GM19351 (cell line): ENCODE results near the gene ARPC2.

Source experiments
- ATAC-seq: cut with Tn5 transposase; IDR thresholded peaks from one replicate; pipeline ENCODE4 v1.9.1; 2021; ENCODE audit warnings: mild to moderate bottlenecking, moderate library complexity; ENCODE audit not compliant: unreplicated experiment

Gene ARPC2

DNA sequence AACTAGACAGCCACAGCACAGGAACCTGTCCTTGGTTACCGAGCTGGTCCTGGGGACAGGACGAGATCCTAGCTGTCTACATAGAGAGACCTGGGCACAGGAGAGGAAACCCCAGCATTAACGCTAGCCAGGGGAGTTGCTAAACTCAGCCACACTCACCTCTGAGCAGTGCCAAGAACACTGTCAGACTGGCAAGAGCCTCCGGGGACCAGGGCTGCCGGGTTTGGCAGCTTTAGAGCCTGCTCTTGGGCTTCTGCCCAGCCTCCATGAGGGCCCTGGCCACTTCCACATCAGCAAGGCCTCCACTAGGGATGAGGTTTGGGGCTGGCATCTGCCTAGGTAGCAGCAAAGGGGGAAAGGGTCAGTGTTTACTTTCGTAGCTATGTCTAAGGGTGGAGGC lies 68.6 kb downstream of the ARPC2 start:
- ATAC-seq = no peak

DNA sequence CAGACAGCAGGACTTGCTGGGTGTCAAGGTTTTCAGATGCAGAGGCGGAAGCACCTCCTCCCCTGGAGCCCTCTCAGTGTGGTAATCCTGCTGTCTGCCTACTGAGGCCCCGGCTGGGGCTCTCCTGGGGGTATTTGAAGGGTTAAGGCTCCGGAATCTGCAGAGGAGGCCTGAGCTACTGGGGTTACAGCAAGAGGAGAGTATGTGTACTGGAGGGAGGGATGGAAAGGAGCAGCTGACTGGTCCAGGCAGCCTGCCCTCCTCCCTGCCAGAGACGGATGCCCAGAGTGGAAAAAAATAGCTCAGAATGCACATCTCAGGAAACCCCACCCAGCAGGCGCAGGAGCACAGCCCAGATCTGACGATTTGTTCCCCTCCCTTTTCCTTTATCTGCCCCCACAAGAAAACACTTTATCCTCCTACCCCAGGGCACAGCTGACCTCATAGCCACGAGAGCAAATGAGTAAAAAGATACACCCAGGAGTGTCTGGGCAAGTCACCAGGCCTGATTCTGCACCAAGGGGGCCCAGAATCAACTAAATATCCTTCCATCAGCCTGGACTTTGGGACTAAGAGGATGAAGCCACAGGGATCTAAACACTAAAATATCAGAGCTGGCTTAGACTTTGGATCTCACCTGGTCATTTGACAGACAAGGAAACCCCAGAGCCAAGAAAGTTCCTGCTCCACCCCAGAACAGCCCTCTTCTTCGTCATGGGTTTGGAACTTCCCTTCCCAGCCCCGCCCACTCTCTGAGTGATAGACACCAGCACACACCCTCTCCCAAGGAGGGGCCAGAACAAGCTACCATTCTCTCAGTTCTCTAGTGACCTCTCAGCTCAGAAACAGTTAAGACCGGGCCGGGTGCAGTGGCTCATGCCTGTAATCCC lies 69.8 kb downstream of the ARPC2 start:
- peak; percentile 48 for ATAC-seq

DNA sequence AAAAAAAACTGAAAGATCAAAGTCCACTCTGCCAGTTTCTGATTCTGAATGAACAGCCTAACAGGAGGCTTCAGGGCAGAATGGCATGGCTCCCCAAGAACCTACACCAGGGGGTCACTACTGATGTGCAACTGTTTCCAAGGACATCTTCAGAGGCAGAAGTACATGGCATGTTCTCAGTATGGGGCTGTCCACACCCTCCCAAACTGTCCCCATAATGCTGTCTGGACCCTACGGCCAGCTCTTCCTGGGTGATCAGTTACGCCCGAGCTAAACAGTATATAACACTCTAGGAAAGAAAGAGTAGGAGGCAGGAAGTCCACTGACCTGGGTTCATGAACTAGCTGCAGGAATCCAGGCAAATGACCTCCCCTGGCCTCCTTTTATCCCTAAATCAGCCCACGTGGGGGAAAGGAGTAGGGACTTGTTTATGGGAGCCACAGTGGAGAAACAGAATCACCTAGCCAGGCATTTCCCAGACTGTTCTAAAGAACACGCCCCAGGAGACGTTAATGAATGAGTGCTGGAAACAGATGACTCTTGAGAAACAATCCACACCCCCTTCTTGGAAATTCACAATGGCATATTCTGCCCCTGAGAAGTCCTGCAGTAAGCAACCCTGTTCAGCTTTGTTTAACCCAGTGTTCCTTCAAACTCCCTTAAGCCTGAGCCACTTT lies 72.8 kb downstream of the ARPC2 start:
- no peak for ATAC-seq

DNA sequence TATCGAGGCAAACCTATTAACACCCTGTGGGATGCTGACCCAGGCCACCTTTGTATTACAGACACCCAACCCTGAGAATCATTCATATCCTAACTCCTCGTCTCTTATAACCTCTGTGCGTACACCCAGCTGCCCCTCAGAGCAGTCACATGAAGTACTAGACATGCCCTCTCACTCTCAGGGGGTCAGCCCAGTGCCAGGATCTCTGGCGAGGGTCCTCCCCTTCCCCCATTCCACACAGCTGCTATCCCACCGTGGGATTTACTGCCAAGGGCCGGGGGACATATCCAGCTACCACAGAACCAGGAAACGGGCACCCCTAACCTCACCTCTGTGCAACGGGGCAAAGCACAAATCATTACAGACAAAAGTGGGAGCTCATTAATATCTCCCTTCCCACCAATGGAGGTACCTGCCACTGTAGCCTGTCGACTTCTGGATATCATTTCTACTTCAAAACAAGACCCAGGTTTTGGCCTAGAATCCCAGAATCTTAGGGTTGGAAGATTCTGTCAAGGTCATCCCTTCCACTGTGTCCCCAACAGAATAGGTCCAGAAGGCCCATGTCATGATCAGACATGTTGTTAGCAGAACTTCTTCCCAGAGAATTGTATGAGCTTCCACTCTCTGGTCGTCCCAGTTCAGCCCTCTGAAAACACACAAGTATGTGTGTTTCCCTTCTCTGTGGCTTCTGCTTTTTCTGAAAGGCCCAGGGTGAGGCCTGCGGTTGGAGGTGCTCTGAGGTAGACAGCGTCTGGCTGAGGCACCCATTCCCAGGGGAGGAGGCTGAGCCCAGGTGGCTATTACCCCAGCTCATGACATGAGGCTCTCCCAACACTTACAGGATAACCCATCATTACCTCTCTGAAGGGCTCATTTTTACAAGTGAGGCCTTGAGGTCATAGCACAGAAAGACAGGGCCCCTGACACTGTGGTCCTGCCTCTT lies 73.6 kb downstream of the ARPC2 start:
- peak; percentile 47 for ATAC-seq

DNA sequence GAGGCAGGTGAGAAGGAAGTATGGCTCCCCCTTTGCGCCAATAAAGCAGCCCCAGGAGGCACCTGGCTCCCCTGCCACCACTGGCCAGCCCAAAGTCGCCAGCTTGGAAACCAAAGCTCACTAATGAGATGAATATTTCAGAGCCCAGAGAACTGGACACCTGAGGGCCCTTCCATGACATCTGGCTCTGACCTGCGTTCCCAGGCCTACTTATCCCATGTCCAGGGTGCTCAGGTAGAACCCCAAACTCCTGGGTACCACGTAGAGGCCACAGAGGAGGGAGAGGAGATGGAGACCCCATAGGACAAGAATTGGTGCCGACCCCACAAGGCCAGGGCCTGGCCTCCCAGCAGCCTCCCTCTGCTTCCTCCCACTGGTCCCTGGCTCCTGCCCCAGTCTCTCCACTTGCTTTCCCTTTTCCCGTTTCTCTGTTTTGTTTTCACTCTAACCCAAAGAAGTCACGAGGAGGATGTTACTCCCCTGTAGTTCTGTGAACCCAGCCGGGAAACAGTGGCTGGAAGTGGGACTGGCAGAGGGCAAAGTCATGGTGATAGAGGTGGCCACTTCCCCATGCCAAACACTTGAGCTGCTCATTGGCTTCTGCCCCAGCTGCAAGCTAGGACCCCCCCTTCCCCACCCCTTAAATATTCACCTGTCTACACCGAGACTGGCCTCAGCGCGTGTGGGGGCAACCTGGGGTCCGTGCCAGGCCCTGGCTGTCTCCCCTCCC lies 74.5 kb downstream of the ARPC2 start:
- ATAC-seq = no peak

DNA sequence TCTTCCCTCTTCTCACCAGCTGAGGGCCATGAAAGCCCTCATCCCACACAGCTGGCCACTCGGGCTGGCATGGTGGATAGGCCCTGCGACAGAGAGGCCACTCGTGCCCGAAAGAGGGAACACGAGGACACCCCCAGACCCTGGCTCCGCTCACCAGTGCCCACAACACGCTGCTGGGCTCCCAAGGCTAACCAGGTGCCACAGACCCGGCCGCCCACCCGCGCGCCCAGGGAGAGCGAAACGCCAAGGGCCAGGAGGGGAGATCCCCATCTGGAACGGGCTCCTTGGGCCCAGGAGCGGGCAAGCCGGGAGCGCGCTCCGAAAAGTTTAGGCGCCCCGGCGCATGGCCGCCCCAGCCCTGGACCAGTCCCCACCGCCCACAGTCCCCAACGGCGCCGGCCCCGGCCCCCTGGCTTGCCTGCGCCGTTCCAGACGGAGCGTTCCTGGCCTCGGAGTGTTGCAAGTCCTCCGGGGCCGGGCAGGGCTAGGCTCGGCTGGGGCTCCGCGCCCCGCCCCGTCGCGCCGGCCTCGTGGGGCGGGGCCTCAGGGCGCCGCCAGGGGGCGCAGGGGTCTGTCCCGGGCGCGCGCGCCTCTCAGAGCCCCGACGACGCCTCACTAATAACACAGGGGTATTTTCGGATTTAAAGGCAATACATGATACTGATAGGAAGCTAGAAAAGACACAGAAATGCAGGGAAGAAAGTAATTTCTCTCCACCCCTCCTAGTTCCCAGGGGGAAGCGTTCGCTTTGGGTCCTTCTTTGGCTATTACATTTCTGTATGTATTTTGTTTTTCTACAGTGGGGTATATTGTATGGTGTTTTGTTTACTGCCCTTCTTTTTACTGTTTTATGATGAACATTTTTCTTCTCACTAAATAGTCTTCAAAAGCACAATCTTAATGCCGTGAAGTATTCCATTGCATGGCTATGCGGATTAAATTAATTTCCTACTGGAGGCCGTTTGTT lies 75.3 kb downstream of the ARPC2 start, which contains the start of gene TMBIM1:
Gene TMBIM1, minus strand, starts transcription at position 456 of the 967 bp plus-strand sequence. CDS start 10,362 bp downstream, outside the sequence.
- ATAC-seq = peak; percentile 80

DNA sequence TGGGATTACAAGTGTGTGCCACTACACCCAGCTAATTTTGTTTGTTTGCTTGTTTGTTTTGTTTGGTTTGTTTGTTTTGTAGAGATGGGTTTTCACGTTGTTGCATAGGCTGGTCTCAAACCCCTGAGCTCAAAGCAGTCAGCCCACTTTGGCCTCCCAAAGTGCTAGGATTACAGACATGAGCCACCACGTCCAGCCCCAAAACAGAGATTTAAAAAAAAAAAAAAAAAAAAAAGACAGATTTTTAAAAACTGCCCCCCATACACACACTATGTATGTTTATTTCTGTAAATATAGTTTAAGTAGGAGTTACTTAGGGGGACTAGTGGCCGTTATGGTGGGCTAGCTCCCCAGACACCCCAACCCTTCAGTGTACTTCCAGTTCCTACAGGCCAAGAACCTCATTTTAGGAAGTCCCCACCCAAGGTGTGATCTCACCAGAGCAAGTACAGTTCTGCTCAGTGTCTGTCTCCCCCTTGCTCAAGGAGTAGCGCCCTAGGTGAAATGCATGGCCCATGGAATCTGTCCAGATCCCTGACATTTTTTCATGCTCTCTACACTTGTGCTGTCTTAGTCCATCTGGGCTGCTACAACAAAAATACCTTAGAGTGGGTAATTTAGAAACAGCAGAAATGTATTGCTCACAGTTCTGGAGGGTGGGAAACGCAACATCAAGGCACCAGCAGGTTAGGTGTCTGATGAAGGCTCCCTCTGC lies 76.9 kb downstream of the ARPC2 start:
- ATAC-seq = no peak

DNA sequence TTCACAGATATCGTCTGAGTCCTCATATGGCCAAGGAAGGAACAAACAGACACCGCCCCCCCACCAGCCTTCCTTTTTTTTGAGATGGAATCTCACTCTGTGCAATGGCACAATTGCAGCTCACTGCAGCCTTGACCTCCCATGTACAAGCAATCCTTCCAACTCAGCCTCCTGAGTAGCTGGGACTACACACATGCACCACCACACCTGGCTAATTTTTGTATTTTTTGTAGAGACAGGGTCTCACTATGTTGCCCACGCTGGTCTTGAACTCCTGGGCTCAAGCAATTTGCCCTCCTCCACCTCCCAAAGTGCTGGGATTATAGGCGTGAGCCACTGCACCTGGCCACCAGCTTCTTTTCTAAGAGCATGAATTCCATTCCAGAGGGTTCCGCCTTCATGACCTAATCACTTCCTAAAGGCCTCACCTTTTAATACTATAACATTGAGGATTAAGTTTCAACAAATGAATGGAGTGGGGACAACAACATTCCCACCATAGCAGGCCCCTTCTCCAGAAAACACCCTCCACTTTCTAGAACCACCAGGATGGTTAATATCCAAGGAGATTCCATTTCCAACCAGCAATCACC lies 77.5 kb downstream of the ARPC2 start:
- ATAC-seq = no peak

DNA sequence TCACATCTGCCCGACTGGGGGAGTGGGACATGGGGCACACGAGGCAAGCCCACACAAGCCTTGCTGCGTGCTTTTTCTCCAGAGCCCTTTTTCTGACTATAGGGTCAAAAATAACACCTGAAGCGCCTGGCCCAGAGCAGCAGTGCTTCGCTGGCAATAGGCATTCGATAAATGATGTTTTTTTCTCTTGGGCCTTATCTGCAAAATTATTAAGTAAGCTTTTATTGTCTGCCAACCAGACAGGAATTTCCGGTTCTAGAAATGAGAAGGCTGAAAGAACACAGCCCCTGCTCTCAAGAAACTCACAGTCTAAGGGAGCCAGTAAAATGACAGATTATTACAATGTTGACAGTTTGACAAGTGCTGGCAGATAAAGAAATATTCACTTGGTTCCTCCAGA lies 78.0 kb downstream of the ARPC2 start:
- no peak for ATAC-seq

DNA sequence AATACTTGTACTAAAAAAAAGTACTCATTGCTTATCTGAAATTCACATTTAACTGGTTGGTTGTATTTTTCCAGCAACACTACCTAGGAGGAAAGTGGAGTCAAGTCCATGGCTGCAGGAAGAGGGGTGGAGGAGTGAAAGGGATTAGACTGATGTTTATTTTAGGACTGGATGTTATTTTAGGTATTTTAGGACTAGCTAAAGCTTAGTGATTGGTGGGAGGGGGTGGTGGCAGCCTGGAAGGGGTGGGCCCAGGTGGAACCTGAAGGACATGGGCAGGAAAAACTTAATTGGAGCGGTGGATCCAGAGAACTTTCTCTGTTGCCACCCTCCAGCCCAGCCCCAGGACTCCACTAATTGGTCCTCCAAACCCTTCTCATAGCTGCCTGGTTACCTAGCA lies 79.2 kb downstream of the ARPC2 start:
- no peak for ATAC-seq

DNA sequence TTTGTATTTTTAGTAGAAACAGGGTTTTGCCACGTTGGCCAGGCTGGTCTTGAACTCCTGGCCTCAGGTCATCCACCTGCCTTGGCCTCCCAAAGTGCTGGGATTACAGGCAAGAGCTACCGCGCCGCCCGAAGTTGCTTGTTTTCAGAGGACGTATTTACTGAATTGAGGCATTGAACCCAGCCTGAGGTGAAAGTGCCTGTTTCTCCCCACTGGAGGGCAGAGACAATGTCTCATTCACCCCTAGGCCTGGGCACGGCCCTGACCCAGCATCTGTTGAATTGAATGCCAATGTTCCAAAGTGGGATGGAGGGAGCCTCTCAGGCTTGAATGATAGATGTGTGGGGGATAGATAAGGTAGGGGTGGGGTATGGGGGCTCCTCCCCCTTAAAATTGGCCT lies 79.9 kb downstream of the ARPC2 start:
- no peak for ATAC-seq

DNA sequence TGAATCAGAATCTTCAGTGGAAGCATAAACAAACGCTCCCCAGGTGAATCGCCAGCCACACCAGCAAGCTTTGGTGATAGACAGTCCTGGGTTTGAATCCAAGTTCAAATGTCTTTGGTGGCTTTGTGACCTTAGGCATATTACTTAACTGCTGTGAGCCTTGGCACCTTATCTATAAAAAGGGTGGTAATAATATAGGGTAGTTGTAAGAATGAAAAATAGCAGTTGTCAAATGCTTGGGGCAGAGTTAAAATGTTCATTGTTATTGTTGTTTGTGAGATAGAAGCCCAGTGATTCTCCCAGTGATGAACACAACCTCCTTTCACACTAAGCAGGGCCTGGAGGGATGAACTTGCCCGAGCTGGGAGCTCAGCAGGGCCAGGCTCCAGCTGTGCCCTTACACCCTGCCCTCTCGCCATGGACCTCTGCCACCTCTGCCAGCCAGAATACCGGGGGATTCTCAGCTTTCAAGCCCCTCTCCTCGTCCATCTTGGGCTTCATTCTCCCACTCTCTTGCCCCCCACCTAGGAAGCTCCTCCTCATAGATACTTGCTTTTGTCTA lies 81.4 kb downstream of the ARPC2 start:
- ATAC-seq = no peak

DNA sequence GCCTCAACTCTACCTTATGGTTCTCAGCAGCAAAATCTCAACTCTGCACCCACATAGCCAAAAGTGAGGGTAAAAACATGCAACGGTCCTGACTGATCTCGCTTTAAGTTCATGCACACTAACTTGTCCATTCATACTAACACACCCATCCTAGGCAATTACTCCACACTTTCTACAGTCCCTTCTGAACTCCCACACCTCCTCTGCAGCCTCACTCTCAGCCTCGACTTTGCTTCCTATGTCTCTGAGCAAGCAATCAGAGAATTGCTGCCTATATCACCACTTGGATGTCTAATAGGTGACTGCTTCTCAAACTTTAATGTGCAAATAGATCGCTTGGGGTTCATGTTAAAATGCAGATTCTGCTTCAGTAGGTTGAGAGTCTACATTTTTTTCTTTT lies 83.2 kb downstream of the ARPC2 start:
- no peak for ATAC-seq

DNA sequence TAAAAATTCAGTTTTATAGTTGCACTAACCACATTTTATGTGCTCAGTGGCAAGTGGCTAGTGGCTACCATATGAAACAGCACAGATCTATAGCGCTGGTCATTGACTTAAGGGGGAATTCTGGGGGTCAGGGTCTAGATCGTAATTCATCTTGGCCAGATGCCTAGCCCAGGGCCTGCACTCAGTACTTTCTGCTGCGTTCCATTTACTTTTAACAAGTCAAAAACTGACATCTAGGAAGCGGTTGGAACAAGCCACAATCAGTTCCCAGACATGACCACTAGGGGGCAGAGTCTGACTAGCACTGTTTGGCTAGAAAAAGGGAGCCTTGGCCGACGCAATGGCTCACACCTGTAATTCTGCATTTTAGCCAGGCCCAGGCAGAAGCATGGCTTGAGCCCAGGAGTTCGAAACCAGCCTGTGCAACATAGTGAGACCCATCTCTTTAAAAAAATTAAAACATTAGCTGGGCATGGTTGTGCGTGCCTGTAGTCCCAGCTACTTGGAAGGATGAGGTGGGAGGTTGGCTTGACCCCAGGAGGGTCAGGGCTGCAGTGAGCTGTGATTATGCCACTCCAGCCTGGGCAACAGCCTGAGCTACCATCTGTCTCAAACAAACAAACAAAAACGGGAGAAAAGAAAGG lies 84.3 kb downstream of the ARPC2 start:
- peak; percentile 65 for ATAC-seq
